Measurements from ENCODE around the gene VGF.
"Not testable (repeated sequence)": the region's sequence is repeated elsewhere in the genome, so short reads cannot be mapped to it uniquely, and the experiment has no call there.

Gene VGF

DNA sequence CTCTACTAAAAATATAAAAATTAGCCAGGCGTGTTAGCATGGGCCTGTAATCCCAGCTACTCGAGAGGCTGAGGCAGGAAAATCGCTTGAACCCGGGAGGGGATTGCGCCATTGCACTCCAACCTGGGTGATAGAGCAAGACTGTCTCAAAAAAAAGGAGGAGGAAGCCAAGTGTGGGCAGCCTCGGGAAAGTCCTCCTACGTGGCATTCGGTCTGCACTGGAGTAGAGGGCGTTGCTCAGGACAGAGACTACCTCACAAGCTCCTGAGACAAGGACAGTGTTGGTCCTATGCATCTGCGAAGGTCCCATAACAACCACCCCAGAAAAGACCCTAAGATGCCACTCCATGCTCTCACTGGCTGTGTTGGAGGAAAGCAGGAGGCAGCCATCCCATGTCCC, 48.5 kb downstream of the VGF start:
- DNase-seq (ENCODE audit: low spot score) = no peak

DNA sequence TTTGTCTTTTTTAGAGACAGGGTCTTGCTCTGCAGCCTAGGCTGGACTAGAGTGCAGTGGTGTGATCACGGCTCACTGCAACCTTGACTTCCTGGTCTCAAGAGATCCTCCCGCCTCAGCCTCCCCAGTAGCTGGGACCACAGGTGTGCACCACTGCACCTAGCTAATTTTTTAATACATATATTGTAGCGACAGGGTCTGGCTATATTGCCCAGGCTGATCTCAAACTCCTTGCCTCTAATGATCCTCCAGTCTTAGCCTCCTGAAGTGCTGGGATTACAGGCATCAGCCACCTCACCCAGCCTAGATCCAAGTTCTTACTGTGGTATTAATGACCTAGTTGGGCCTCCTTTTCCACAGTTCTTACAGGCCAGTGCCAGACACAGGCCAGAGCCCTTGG, 50.2 kb downstream of the VGF start:
- DNase-seq (ENCODE audit: low spot score) = no peak

DNA sequence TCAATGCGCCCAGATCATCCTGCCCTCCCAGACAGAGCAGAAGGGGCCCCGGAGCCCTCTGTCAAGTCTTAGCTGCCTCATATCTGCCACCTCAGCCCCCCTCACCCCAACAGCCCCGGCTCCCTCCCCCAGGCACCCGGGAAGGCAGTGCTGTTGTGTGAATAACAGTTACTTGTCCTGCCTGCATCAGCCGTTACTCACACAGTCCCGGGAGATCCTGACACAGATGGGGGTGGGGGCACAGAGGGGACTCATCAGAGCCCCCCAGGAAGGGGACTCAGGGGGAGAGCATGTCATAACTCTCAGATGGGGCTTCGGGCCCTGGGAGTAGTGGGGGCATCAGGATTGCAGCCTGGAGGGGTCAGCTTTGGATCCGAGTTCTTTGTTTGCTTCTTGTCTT, 50.9 kb downstream of the VGF start:
- DNase-seq (ENCODE audit: low spot score) = no peak

DNA sequence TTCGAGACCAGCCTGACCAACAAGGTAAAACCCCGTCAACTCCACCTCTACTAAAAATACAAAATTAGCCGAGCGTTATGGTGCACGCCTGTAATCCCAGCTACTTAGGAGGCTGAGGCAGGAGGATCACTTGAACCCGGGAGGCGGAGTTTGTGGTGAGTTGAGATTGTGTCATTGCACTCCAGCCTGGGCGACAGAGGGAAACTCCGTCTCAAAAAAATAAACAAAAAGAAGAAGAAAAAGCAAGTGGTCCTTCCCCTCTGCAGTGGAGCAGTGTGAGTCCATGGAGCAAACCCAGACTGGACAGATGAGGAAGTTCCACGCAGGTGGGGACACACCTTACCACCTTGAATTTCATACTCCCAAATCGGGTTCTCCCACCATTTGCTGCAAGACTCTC, 51.5 kb downstream of the VGF start:
- DNase-seq (ENCODE audit: low spot score) = no peak

DNA sequence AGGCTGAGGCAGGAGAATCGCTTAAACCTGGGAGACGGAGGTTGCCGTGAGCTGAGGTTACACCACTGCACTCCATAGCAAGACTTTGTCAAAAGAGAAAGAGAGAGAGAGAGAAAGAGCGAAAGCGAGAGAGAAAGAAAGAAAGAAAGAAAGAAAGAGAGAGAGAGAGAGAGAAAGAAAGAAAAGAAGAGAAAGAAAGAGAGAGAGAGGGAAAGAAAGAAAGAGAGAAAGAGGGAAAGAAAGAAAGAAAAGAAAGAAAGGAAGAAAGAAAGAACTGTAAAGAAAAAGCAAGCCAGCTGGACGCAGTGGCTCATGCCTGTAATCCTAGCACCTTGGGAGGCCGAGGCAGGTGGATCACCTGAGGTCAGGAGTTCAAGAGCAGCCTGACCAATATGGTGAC, 52.2 kb downstream of the VGF start:
- DNase-seq (ENCODE audit: low spot score) = not testable (repeated sequence)

Measured in iPS-NIHi11 (cell line).